22Rv1 (cell line): ENCODE results near the gene HSPA12A.

ENCODE experiments used
- CTCF ChIP-seq: fragments of 450-650 bp; IDR thresholded peaks from 2 replicates; pipeline ENCODE4 v1.5.1; 2017; ENCODE audit warnings: mild to moderate bottlenecking
- ZFX ChIP-seq: fragments of 450-650 bp; IDR thresholded peaks from 2 replicates; pipeline ENCODE4 v1.6.1; 2017; ENCODE audit warnings: antibody characterized with exemption, borderline replicate concordance

- TF ChIP-seq ZFX = no peak
- TF ChIP-seq CTCF = no peak
Observed at GRCh38 chr10:116729243-116729642, 13.1 kb downstream of the HSPA12A start.
